K562 (cell line): Measurements from ENCODE around the gene DHRS12. TPM values are rescaled to one million over a fixed set of nuclear protein-coding genes. Genes with fewer than 3 reads are reported as not detected.

Experiments
- ATAC-seq: fragments of 200-7000 bp; cut with Tn5 transposase; 3 replicates; pipeline ENCODE4 v1.9.1; 2020; ENCODE audit warnings: moderate library complexity
- BruUV-seq: library from RNA; stranded (reverse); fragments of 400-500 nt; replicated peaks from 2 replicates; lab custom pipeline; 2021; lab: Mats Ljungman, UMichigan
- CTCF ChIA-PET: fragments of 300-600 bp; formaldehyde crosslinking; extraction: SDS; loops from one replicate; lab custom pipeline; 2021; ENCODE audit warnings: low intra/inter-chr PET ratio; lab: Yijun Ruan, JAX
- POLR2A ChIA-PET: fragments of 300-600, 350-650 bp; sonication (Branson Sonifier 250); formaldehyde crosslinking; extraction: SDS; loops from one replicate; lab custom pipeline; 2021; ENCODE audit warnings: antibody characterized with exemption, inconsistent platforms; lab: Yijun Ruan, JAX
- DNase-seq, 4 experiments: peaks; one replicate each; pipeline versions ENCODE4 v3.0.0 to v3.0.0-alpha.2; 2011 to 2018; ENCODE audit warnings: low spot score in 3 of 4, mixed read lengths in 3 of 4; ENCODE audit errors: extremely low read depth in 1 of 4
- FAIRE-seq: peaks from 2 replicates; lab custom pipeline; 2011; peaks lifted over from hg19 to GRCh38; lab: Jason Lieb, UNC
- H2AFZ ChIP-seq: 2 replicates; pipeline ENCODE4 v1.6.0; 2011; ENCODE audit warnings: low read depth, low read length, control low read depth, inconsistent platforms
- H3K27ac ChIP-seq: fragments of 200-600 bp; 3 replicates; pipeline ENCODE4 v1.8.0; 2011; ENCODE audit warnings: low read depth, mild to moderate bottlenecking, control low read depth, inconsistent platforms, low read length, moderate library complexity, mixed read lengths; ENCODE audit errors: extremely low read depth
- H3K27me3 ChIP-seq, 2 experiments: fragments of 300-600 bp in 1 of 2; 2 replicates in 1 of 2; 3 replicates in 1 of 2; pipeline versions ENCODE4 v1.6.0 to v1.8.0; 2011; ENCODE audit warnings: inconsistent platforms in 2 of 2, low read length in 2 of 2, mild to moderate bottlenecking in 1 of 2, mixed read lengths in 1 of 2, moderate library complexity in 1 of 2; ENCODE audit not compliant: control insufficient read depth in 2 of 2, insufficient read depth in 2 of 2
- H3K36me3 ChIP-seq: fragments of 300-600 bp; 3 replicates; pipeline ENCODE4 v1.8.0; 2011; ENCODE audit warnings: mild to moderate bottlenecking, low read length, inconsistent platforms; ENCODE audit not compliant: control insufficient read depth, insufficient read depth
- H3K4me1 ChIP-seq, 2 experiments: fragments of 200-600 bp in 1 of 2; replicated peaks in 1 of 2; 2 replicates in 1 of 2; 3 replicates in 1 of 2; pipeline versions ENCODE4 v1.5.1 to v1.8.0; 2011; ENCODE audit warnings: inconsistent platforms in 2 of 2, low read length in 2 of 2, mild to moderate bottlenecking in 1 of 2, mixed read lengths in 1 of 2, moderate library complexity in 1 of 2; ENCODE audit not compliant: control insufficient read depth in 2 of 2, insufficient read depth in 2 of 2
- H3K4me2 ChIP-seq: 2 replicates; pipeline ENCODE4 v1.6.1; 2011; ENCODE audit warnings: low read length, control low read depth, inconsistent platforms, mixed read lengths; ENCODE audit not compliant: insufficient read depth
- H3K4me3 ChIP-seq: fragments of 200-600 bp; sonication (generic), shearing (Covaris generic); 2 replicates; pipeline ENCODE4 v1.5.1; 2016; ENCODE audit warnings: control low read depth, inconsistent platforms
- H3K79me2 ChIP-seq: fragments of 200-600 bp; 3 replicates; pipeline ENCODE4 v1.8.0; 2011; ENCODE audit warnings: low read length, inconsistent platforms; ENCODE audit not compliant: control insufficient read depth, insufficient read depth
- H3K9ac ChIP-seq, 2 experiments: 2 replicates each; pipeline versions ENCODE4 v1.6.0 to v1.6.1; 2011; ENCODE audit warnings: low read depth in 2 of 2, low read length in 2 of 2, control low read depth in 1 of 2, inconsistent platforms in 1 of 2, mild to moderate bottlenecking in 1 of 2, mixed read lengths in 1 of 2; ENCODE audit not compliant: insufficient read depth in 1 of 2
- H3K9me1 ChIP-seq: one replicate; pipeline ENCODE4 v1.6.0; 2011; ENCODE audit warnings: inconsistent platforms, mild to moderate bottlenecking, low read length, moderate library complexity; ENCODE audit not compliant: control insufficient read depth, insufficient read depth
- H3K9me3 ChIP-seq: replicated peaks from 2 replicates; pipeline ENCODE4 v1.5.1; 2011; ENCODE audit warnings: low read depth, low read length, inconsistent platforms; ENCODE audit not compliant: control insufficient read depth, insufficient read depth
- H4K20me1 ChIP-seq: replicated peaks from 2 replicates; pipeline ENCODE4 v1.6.1; 2011; ENCODE audit warnings: low read length, inconsistent platforms, mixed read lengths; ENCODE audit not compliant: control insufficient read depth, insufficient read depth
- CBX3 ChIP-seq, 2 experiments: IDR thresholded peaks; 1 replicate in 1 of 2; 2 replicates in 1 of 2; pipeline ENCODE4 v1.6.1; 2012; ENCODE audit warnings: inconsistent platforms in 2 of 2, low read length in 2 of 2, borderline replicate concordance in 1 of 2, control low read depth in 1 of 2
- CUX1 ChIP-seq: fragments of 200-800 bp; sonication (Bioruptor generic); IDR thresholded peaks from 2 replicates; pipeline ENCODE4 v1.6.1; 2016; ENCODE audit warnings: missing genetic modification characterization, missing compliant biosample characterization
- ERF ChIP-seq: fragments of 450-650 bp; formaldehyde crosslinking; IDR thresholded peaks from 2 replicates; pipeline ENCODE4 v1.4.0; 2020; ENCODE audit warnings: mild to moderate bottlenecking, mixed read lengths
- HMGN3 ChIP-seq: IDR thresholded peaks from 2 replicates; pipeline ENCODE4 v1.6.1; 2011; ENCODE audit warnings: borderline replicate concordance, low read depth, mild to moderate bottlenecking, mixed read lengths, low read length; ENCODE audit not compliant: insufficient read length; ENCODE audit errors: extremely low read depth
- MEF2D ChIP-seq: conservative IDR thresholded peaks from 2 replicates; pipeline ENCODE4 v1.6.1; 2016; ENCODE audit warnings: low read depth, missing genetic modification characterization, missing compliant biosample characterization
- TARDBP ChIP-seq: fragments of 450-650 bp; IDR thresholded peaks from 2 replicates; pipeline ENCODE4 v1.6.1; 2016
- TSC22D4 ChIP-seq: fragments of 450-650 bp; IDR thresholded peaks from 2 replicates; pipeline ENCODE4 v1.6.1; 2016; ENCODE audit warnings: missing genetic modification characterization, missing biosample characterization, control low read depth
- ZBTB43 ChIP-seq: sonication (generic); formaldehyde crosslinking; IDR thresholded peaks from 2 replicates; pipeline ENCODE4 v1.8.0; 2023; ENCODE audit warnings: mild to moderate bottlenecking, missing genetic modification reagents
- ZNF121 ChIP-seq: sonication (generic); formaldehyde crosslinking; conservative IDR thresholded peaks from 2 replicates; pipeline ENCODE4 v1.8.0; 2022; ENCODE audit warnings: missing genetic modification reagents
- ZNF212 ChIP-seq: fragments of 450-650 bp; formaldehyde crosslinking; IDR thresholded peaks from 2 replicates; pipeline ENCODE4 v1.4.0; 2020; ENCODE audit warnings: mild to moderate bottlenecking
- WGBS: fragments of 100-300 bp; shearing (Covaris generic); methylation state at CpG from one replicate; pipeline ENCODE4 v1.1.6; 2016; ENCODE audit warnings: low coverage, mixed read lengths; ENCODE audit not compliant: insufficient coverage; ENCODE audit errors: missing lambda C conversion rate; 5-methylcytosine and 5-hydroxymethylcytosine counted together
- in situ Hi-C: fragments of 300-500 bp; cut with MboI; formaldehyde crosslinking; loops from 4 replicates; pipeline ENCODE4 v1.15.0; 2018; ENCODE audit warnings: inconsistent platforms, mixed read lengths
- intact Hi-C: fragments of 100-400 bp; cut with micrococcal nuclease; formaldehyde crosslinking; loops from 2 replicates; pipeline ENCODE4 v1.14.2; 2022
- polyA plus RNA-seq, 8 experiments: library from polyadenylated mRNA; depleted of rRNA in 4 of 8; stranded (reverse) in 5 of 8; unstranded in 3 of 8; fragments of >200 nt; fragmentation: Nextera tagmentation in 2 of 8; fragmentation: Illumina TruSeq in 1 of 8; extraction: Ambion mirVana in 2 of 8; extraction: Trizol in 1 of 8; gene quantifications; 2 replicates each; pipeline versions ENCODE4 v1.2.1 to v1.2.3, GENCODE V29; 2011 to 2014; ENCODE audit warnings: inconsistent platforms in 1 of 8, missing spikeins in 1 of 8
- total RNA-seq, 7 experiments: library from RNA; depleted of rRNA in 6 of 7; stranded (reverse); fragments of >200 nt in 6 of 7; fragmentation: Illumina TruSeq in 2 of 7; extraction: Trizol in 2 of 7; gene quantifications; 2 replicates each; pipeline versions ENCODE4 v1.2.1 to v1.2.3, GENCODE V29; 2011 to 2021; ENCODE audit warnings: low replicate concordance in 1 of 7
- TF ChIP-seq, protein P1 (sequence below): fragments of 200-400 bp; formaldehyde crosslinking; IDR thresholded peaks from 2 replicates; pipeline ENCODE4 v1.6.1; 2017; ENCODE audit warnings: mild to moderate bottlenecking, low read depth, low read length, moderate library complexity

DHRS12 gene
- total and polyA plus RNA-seq, 9 of the 15 experiments (the other 6 are each of a cell fraction or from before 2014, with no cell fraction given), result 0.62 to 2.7 (median 0.98) TPM

- TF ChIP-seq ZBTB43 (CRISPR knock-in tag), result no peak
- TF ChIP-seq ZNF212, result no peak
- TF ChIP-seq HMGN3, result no peak
- TF ChIP-seq MEF2D (tag), result no peak
- TF ChIP-seq ZNF121 (CRISPR knock-in tag), result no peak
- no peak for TF ChIP-seq TARDBP
Observed at GRCh38 chr13:51848674-51849073, 44.7 kb upstream of the DHRS12 start (continued).

DNA sequence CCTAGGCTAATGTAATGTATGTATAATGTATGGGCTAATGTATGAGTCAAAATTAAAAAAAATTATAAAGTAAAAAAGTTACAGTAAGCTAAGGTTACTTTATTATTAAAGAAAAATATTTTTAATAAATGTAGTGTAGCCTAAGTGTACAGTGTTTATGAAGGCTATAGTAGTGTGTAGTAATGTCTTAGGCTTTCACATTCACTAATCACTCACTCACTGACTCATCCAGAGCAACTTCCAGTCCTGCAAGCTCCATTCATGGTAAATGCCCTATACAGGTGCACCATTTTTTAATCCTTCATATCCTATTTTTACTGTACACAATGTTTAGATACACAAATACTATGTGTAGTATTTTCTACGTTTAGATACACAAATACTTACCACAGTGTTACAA lies 42.8 kb upstream of the DHRS12 start:
- CTCF ChIA-PET, result no interaction called here
- intact Hi-C loops, result loop anchor here (5.0 kb wide), 1 partner anchor 281 kb away; the partner anchor contains the start of gene NEK5
- Histone ChIP-seq H4K20me1 (no peaks in the 10 kb centered on the region), H3K27ac (no peak overlapping the region), H3K36me3 (no peaks in the 10 kb centered on the region), H2AFZ (no peak overlapping the region), H3K79me2 (no peaks in the 10 kb centered on the region), H3K27me3 (no peaks in the 10 kb centered on the region), H3K9ac (no peak overlapping the region), H3K4me3 (no peak overlapping the region), H3K9me3 (no peaks in the 10 kb centered on the region), H3K4me2 (no peak overlapping the region), H3K4me1 (peaks cover 0 to 6% of the 10 kb centered on the region in 2 experiments; a peak in 3 of 5 replicates), H3K9me1 (no peaks in the 10 kb centered on the region)
- in situ Hi-C loops, result no loop called here
- POLR2A ChIA-PET, result no interaction called here
- FAIRE-seq (no peak), ATAC-seq (no peak), DNase-seq (no peak)
- BruUV-seq, result no TSS peak
- WGBS, result 11% methylated on average over 1 of the region's 1 CpG
- TF ChIP-seq, protein P1, sequence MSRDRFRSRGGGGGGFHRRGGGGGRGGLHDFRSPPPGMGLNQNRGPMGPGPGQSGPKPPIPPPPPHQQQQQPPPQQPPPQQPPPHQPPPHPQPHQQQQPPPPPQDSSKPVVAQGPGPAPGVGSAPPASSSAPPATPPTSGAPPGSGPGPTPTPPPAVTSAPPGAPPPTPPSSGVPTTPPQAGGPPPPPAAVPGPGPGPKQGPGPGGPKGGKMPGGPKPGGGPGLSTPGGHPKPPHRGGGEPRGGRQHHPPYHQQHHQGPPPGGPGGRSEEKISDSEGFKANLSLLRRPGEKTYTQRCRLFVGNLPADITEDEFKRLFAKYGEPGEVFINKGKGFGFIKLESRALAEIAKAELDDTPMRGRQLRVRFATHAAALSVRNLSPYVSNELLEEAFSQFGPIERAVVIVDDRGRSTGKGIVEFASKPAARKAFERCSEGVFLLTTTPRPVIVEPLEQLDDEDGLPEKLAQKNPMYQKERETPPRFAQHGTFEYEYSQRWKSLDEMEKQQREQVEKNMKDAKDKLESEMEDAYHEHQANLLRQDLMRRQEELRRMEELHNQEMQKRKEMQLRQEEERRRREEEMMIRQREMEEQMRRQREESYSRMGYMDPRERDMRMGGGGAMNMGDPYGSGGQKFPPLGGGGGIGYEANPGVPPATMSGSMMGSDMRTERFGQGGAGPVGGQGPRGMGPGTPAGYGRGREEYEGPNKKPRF, result no peak
- TF ChIP-seq CBX3 (IDR thresholded peaks at IDR 0.05; ENCODE audit: borderline replicate concordance in 1 of 2, low read length in 2 of 2) (no peak), CUX1 (CRISPR knock-in tag) (no peak), ERF (no peak), TSC22D4 (tag) (no peak)
